Stimulated activated CD4-positive, alpha-beta T cell treated with anti-CD3 and anti-CD28 coated beads, Interleukin-1b, Interleukin-23, amount 100 ng/mL, for 48 hours (primary cell): Measurements from ENCODE around the gene SLC9A7.

Source experiments
- DNase-seq: peaks from one replicate; pipeline ENCODE4 v3.0.0-alpha.2; 2020

Gene SLC9A7

GRCh38 chrX:46698691-46699090 lies 60.2 kb downstream of the SLC9A7 start:
- no peak for DNase-seq

GRCh38 chrX:46695491-46695890 lies 63.4 kb downstream of the SLC9A7 start:
- no peak for DNase-seq

GRCh38 chrX:46694549-46694948 lies 64.4 kb downstream of the SLC9A7 start:
- no peak for DNase-seq

- DNase-seq: no peak
Measured at GRCh38 chrX:46693149-46693548, 65.8 kb downstream of the SLC9A7 start.

GRCh38 chrX:46690818-46691217 lies 68.1 kb downstream of the SLC9A7 start:
- DNase-seq: no peak

- no peak for DNase-seq
Measured at GRCh38 chrX:46687619-46688018, 71.3 kb downstream of the SLC9A7 start.

GRCh38 chrX:46686003-46686645 lies 72.8 kb downstream of the SLC9A7 start:
- DNase-seq: peak; percentile 35

- DNase-seq: no peak
Measured at GRCh38 chrX:46683048-46683447, 75.9 kb downstream of the SLC9A7 start.

- no peak for DNase-seq
Measured at GRCh38 chrX:46681849-46682248, 77.1 kb downstream of the SLC9A7 start.

GRCh38 chrX:46678232-46678631 lies 80.7 kb downstream of the SLC9A7 start:
- no peak for DNase-seq

GRCh38 chrX:46676399-46677356 lies 82.2 kb downstream of the SLC9A7 start:
- peak; percentile 6 for DNase-seq

- no peak for DNase-seq
Measured at GRCh38 chrX:46673620-46674359, 85.1 kb downstream of the SLC9A7 start.

- no peak for DNase-seq
Measured at GRCh38 chrX:46670316-46670715, 88.6 kb downstream of the SLC9A7 start.

- no peak for DNase-seq
Measured at GRCh38 chrX:46666831-46667230, 92.1 kb downstream of the SLC9A7 start.

GRCh38 chrX:46665232-46666152 lies 93.4 kb downstream of the SLC9A7 start:
- DNase-seq: peak; percentile 7

- DNase-seq: no peak
Measured at GRCh38 chrX:46662188-46662958, 96.5 kb downstream of the SLC9A7 start.

- no peak for DNase-seq
Measured at GRCh38 chrX:46653482-46653881, 105.4 kb downstream of the SLC9A7 start.

- DNase-seq: no peak
Measured at GRCh38 chrX:46649421-46650260, 109.3 kb downstream of the SLC9A7 start.

- no peak for DNase-seq
Measured at GRCh38 chrX:46648660-46649059, 110.3 kb downstream of the SLC9A7 start.

- DNase-seq: no peak
Measured at GRCh38 chrX:46647251-46647650, 111.7 kb downstream of the SLC9A7 start.

- DNase-seq: no peak
Measured at GRCh38 chrX:46645614-46646013, 113.3 kb downstream of the SLC9A7 start.
